CD4-positive, alpha-beta T cell treated with Interleukin-6 at 100 ng/mL for 8 hours (primary cell): Measurements from ENCODE around the gene PPP1R7.

Source experiments
- DNase-seq: peaks from one replicate; pipeline ENCODE4 v3.0.0-alpha.2; 2020; ENCODE audit warnings: mixed read lengths, low spot score

PPP1R7 gene

GRCh38 chr2:241232736-241233575, 82.7 kb downstream of the PPP1R7 start:
- no peak for DNase-seq
